Measurements from ENCODE around the gene VCPKMT.

GRCh38 chr14:50087341-50088116 is 28.8 kb downstream of the VCPKMT start:
- TF ChIP-seq EP300 (conservative IDR thresholded peaks at IDR 0.05; ENCODE audit: poor library complexity, severe bottlenecking) = no peak
- TF ChIP-seq REST (IDR thresholded peaks at IDR 0.05; ENCODE audit: borderline replicate concordance) = no peak
- no peak for TF ChIP-seq CTCF (IDR thresholded peaks at IDR 0.05; ENCODE audit: poor library complexity, severe bottlenecking)
- no peak for TF ChIP-seq POLR2AphosphoS5 (IDR thresholded peaks at IDR 0.05)
- no peak for TF ChIP-seq EZH2 (IDR thresholded peaks at IDR 0.05; ENCODE audit: borderline replicate concordance, insufficient read depth, low read length, poor library complexity, severe bottlenecking)
